ENCODE data around the gene SPNS2. TPM values are rescaled to one million over a fixed set of nuclear protein-coding genes. Genes with fewer than 3 reads are reported as not detected.

SPNS2 gene
- total RNA-seq, 1 experiment from 2014 or later, result 0.33 TPM

DNA sequence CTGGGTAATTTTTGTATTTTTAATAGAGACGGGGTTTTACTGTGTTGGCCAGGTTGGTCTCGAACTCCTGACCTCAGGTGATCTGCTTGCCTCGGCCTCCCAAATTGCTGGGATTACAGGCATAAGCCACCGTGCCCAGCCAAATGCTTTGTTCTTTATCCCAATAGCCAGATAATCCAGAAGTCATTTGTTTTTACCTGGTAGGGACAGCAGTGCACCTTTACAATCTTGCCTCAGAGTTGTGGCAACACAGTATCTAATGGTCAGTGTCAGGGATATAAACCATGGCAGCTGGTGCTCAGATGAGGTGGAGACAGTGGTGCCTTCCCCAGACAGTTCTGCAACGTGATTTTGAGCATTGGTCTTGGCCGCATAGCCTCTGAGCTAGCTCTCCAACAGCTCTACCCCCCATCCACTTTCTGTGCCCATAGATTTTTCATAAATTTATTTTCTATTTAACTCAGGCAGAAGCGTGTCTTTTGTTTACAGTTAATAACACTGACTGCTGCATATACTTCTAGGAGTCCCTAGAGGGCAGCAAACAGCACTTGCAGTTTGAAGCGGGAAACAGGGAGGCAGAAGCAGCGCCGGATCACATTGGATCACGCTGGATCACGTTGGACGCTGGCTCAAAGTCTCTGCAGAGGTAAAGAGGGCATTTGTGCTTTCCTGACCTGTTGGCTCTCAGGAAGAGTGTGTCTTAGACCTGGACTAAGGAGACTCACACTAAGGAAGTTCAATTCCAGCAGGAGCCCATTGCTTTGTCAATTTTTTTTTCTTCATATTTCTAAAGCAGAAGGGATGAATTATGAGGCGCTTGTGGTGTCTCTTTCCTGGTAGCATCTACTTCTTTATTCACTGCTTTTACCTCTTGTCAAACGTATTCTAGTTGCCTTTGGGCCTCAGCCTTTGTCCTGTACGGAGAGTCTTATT lies 66.8 kb downstream of the SPNS2 start:
- Histone ChIP-seq H3K27ac (ENCODE audit: insufficient read length, low read depth, low read length) (no peak overlapping the region), H2BK12ac (ENCODE audit: insufficient read length, low read depth, low read length) (no peak overlapping the region), H2BK120ac (ENCODE audit: low read depth, low read length, poor library complexity, severe bottlenecking) (no peak overlapping the region), H3K4ac (ENCODE audit: low read depth, low read length) (no peak overlapping the region), H4K8ac (replicated peaks; ENCODE audit: insufficient read length, low read depth, low read length) (no peak overlapping the region), H2BK20ac (ENCODE audit: low read depth, low read length, poor library complexity, severe bottlenecking) (no peak overlapping the region), H2BK5ac (ENCODE audit: insufficient read length, low read length) (no peak overlapping the region), H3K4me1 (ENCODE audit: insufficient read depth, low read length) (no peaks in the 10 kb centered on the region), H4K91ac (ENCODE audit: insufficient read length, low read depth, low read length) (no peak overlapping the region), H3K9ac (ENCODE audit: extremely low read depth, insufficient read length, low read length) (no peak overlapping the region), H3K4me2 (ENCODE audit: insufficient read depth, insufficient read length, low read length) (peak overlapping the region; percentile 2), H3K56ac (ENCODE audit: insufficient read length, low read depth, low read length) (no peak overlapping the region), H3K79me1 (ENCODE audit: insufficient read depth, low read depth, low read length, poor library complexity, severe bottlenecking) (no peaks in the 10 kb centered on the region), H3T11ph (ENCODE audit: low read length) (no peak overlapping the region), H2AK5ac (ENCODE audit: insufficient read length, low read length) (no peak overlapping the region), H2BK15ac (ENCODE audit: low read depth, low read length) (no peak overlapping the region), H3K9me3 (ENCODE audit: control insufficient read depth, low read depth, low read length) (no peaks in the 10 kb centered on the region), H3K27me3 (ENCODE audit: insufficient read depth, low read length) (no peaks in the 10 kb centered on the region), H3K23me2 (ENCODE audit: insufficient read length, low read depth, low read length, poor library complexity, severe bottlenecking) (no peaks in the 10 kb centered on the region), H3K79me2 (ENCODE audit: insufficient read depth, low read length) (no peaks in the 10 kb centered on the region), H3K18ac (ENCODE audit: insufficient read length, low read depth, low read length) (no peak overlapping the region), H3K23ac (ENCODE audit: insufficient read length, low read depth, low read length) (no peak overlapping the region), H4K5ac (ENCODE audit: insufficient read length, low read depth, low read length) (no peak overlapping the region), H3K14ac (ENCODE audit: insufficient read depth, low read length) (no peak overlapping the region), H4K20me1 (ENCODE audit: control insufficient read depth, insufficient read depth, insufficient read length) (no peaks in the 10 kb centered on the region), H2AFZ (ENCODE audit: low read length) (no peak overlapping the region)
- H3K4me3 Mint-ChIP-seq, result no peak overlapping the region
- H3K4me1 Mint-ChIP-seq, result peaks cover 39 to 42% of the 10 kb centered on the region in 2 experiments
- whole genome bisulfite sequencing (ENCODE audit: extremely low coverage, insufficient read length, low lambda C conversion rate), result no CpG with 5 or more reads among the region's 16 CpGs
- no peaks in the 10 kb centered on the region for H3K36me3 Mint-ChIP-seq (ENCODE audit: insufficient read depth in 1 of 3, low read depth in 3 of 3)
- TF ChIP-seq, protein P1, sequence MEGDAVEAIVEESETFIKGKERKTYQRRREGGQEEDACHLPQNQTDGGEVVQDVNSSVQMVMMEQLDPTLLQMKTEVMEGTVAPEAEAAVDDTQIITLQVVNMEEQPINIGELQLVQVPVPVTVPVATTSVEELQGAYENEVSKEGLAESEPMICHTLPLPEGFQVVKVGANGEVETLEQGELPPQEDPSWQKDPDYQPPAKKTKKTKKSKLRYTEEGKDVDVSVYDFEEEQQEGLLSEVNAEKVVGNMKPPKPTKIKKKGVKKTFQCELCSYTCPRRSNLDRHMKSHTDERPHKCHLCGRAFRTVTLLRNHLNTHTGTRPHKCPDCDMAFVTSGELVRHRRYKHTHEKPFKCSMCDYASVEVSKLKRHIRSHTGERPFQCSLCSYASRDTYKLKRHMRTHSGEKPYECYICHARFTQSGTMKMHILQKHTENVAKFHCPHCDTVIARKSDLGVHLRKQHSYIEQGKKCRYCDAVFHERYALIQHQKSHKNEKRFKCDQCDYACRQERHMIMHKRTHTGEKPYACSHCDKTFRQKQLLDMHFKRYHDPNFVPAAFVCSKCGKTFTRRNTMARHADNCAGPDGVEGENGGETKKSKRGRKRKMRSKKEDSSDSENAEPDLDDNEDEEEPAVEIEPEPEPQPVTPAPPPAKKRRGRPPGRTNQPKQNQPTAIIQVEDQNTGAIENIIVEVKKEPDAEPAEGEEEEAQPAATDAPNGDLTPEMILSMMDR (conservative IDR thresholded peaks at IDR 0.05), result peak; percentile 88
- H3K27me3 Mint-ChIP-seq (ENCODE audit: low read depth), result peaks cover 17% of the 10 kb centered on the region
- peak overlapping the region in 1 of 3 experiments; percentile 49; a peak in 1 of 7 replicates for H3K27ac Mint-ChIP-seq
- no peaks in the 10 kb centered on the region; a peak in 1 of 5 replicates for H3K9me3 Mint-ChIP-seq
- DNase-seq, result peak; percentile 89
